ENCODE measurements around the gene APP.

- TF ChIP-seq OSR1 (CRISPR knock-in tag; IDR thresholded peaks at IDR 0.05) (no peak), ZNF70 (CRISPR knock-in tag; IDR thresholded peaks at IDR 0.05) (no peak), ZFP30 (CRISPR knock-in tag; IDR thresholded peaks at IDR 0.05) (no peak), CREB5 (CRISPR knock-in tag; IDR thresholded peaks at IDR 0.05; ENCODE audit: low read depth) (no peak)
- TF ChIP-seq, protein P1, sequence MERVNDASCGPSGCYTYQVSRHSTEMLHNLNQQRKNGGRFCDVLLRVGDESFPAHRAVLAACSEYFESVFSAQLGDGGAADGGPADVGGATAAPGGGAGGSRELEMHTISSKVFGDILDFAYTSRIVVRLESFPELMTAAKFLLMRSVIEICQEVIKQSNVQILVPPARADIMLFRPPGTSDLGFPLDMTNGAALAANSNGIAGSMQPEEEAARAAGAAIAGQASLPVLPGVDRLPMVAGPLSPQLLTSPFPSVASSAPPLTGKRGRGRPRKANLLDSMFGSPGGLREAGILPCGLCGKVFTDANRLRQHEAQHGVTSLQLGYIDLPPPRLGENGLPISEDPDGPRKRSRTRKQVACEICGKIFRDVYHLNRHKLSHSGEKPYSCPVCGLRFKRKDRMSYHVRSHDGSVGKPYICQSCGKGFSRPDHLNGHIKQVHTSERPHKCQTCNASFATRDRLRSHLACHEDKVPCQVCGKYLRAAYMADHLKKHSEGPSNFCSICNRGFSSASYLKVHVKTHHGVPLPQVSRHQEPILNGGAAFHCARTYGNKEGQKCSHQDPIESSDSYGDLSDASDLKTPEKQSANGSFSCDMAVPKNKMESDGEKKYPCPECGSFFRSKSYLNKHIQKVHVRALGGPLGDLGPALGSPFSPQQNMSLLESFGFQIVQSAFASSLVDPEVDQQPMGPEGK (CRISPR knock-in tag; IDR thresholded peaks at IDR 0.05; ENCODE audit: borderline replicate concordance): no peak
Observed at GRCh38 chr21:25985990-25986389, 184.6 kb downstream of the APP start.
